Activated CD4-positive, alpha-beta T cell treated with anti-CD3 and anti-CD28 coated beads, Interleukin-2, Interleukin-4, amounts not matched to agents 100 ng/mL and 50 ng/mL, durations not matched to agents 16 hours and 8 hours (primary cell): Measurements from ENCODE around the gene NLRC5.
"Not testable (repeated sequence)": the region's sequence is repeated elsewhere in the genome, so short reads cannot be mapped to it uniquely, and the experiment has no call there.

Source experiments
- DNase-seq: peaks from one replicate; pipeline ENCODE4 v3.0.0-alpha.2; 2020; ENCODE audit warnings: low spot score

NLRC5 gene

DNA sequence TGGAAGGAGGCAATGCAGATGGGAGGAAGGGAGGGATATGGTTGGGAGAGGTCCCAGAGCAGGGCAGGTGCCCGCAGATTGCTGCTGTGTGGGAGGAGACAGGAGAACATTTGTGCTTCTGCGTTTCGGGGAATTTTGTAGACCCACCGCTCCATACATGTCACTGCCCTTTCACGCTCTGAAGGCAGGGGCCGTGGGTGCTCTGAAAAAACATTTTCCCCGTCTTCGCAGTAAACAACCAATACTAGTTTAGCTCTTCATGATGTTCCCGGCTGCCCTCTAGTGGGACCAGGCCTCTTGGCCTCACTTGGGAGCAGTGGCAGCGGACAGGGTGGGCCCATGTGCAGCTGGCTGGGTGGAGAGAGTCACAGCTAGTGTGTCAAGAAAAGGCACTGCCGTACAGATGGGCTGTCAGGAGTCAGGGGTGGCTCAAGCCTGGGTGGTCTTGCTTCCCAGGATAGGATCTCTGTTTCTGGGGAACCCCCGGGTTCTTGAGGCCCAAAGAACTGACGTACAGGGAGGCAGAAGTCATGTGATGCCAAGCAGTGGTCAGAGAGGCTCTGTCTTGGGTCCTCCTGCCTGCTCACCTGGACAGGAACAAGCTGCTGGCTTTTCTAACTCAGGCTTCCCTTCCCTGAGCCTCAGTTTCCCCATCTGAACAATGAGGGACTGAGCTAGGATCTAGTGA, 56.5 kb downstream of the NLRC5 start:
- no peak for DNase-seq

- DNase-seq = no peak
Measured at GRCh38 chr16:57048095-57048494, 58.7 kb downstream of the NLRC5 start.

- peak; percentile 43 for DNase-seq
Measured at GRCh38 chr16:57049678-57050077, 60.3 kb downstream of the NLRC5 start.

- no peak for DNase-seq
Measured at GRCh38 chr16:57051696-57052228, 62.4 kb downstream of the NLRC5 start.

GRCh38 chr16:57053206-57053605, 63.8 kb downstream of the NLRC5 start:
- DNase-seq = no peak

DNA sequence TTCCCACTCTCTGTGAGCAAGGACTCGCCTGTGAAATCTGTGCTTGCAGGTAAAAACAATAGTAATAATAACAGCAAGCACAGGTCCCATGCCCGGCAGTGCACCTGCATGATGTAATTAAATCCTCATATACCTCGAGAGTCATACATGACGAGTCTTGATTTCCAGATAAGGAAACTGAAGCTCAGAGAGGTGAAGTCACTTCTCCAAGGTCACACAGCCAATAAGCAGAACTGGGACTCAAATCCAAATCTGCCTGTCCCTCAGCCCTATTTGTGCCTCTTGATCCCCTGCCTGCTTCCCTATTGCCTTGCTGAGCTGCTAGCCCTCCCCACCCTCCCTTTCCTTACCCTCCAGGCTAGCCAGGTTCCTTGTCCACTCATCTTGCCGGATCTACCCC, 65.0 kb downstream of the NLRC5 start:
- DNase-seq = no peak

DNA sequence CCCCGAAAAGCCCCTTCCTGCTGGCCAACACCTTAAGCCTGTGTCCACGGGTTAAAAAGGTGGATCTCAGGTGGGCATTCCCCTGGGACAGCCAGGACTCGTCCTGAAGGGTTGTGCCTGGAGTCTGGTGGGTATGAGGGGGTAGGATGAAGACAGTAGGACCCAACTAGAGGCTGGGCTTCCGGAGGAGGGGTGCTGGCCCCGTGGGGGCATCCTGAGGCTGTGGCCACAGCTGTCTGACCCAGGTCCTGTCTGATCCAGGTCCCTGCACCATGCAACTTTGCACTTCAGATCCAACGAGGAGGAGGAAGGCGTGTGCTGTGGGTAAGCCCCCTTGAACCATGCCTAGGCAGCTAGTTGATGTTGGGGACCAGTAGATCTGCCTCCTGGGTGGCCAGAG, 65.4 kb downstream of the NLRC5 start:
- DNase-seq = no peak

DNA sequence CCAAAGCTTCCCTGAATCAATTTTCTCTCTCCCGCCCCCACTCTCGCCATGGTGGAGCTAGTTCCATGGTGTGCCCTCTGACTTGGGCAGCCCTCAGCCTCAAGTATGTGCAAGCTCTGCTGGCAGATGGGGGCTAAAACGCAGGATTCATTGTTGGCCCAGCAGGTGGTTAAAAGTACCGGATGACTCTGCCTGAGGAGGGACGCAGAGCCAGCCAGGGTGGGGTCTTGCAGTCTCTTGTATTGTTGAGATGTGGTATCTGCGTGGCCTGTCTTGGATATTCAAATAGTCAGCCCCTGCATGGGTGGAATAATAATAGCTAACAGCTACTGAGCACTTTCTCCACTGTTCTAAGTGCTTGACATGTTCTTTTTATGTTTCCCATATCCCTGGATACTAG, 66.3 kb downstream of the NLRC5 start:
- DNase-seq = no peak

DNA sequence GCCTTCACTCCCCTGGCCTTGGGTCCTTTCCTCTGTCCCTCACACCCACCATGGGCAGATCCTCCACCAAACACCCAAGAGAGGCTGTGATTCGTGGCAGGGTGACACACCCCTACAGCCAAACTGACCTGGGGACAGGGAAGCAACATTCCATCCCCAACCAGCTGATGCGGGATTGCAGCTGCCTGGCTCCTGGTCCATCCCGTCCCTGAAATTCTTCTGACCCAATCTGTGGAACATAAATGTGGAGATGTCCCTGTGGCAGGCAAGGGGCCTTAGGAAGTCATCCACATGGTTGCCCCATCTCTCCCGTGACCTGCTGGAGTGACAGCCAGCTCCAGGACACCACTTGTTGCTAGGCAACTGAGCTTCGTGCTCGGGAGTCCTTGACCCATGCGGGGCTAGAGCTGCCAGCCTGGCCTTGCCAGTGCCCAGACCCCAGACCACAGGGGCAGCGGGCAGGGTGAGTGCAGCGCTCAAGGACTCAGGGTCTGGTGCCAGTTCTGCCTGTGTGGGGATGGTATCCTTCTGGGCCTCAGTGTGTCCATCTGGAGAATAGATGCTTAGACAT, 69.0 kb downstream of the NLRC5 start:
- no peak for DNase-seq

DNA sequence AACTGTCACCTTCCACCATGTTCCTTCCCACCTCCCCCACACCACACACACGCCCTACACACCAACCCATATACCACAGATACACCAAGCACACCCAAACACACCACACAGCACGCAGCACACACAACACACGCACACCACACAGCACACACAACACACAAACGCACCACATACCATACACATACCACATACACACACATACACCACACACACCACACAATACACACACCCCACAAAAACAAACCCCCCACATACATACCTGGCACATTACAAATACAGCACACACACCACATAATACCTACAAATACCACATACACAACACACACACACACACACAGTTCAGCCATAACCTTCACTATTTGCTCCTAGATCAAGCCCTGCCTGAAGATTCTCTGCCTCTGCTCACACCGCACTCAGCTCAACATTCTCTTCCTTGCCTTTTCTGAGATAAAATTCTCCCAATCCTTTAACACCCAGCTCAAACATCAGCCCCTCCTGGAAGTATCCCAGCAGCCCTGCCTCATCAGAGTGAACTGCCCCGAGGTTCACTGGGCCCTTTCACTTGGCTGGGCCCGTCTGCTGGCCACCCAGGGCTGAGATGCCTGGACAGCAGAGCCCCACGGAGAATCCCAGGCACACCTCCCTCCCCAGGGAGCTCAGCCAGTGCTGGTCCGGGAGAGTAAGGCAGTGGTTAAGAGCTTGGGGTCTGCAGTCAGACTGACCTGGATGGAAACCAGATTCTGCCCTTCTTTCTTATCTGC, 71.1 kb downstream of the NLRC5 start:
- DNase-seq = no peak

GRCh38 chr16:57061084-57061905, 71.9 kb downstream of the NLRC5 start:
- DNase-seq = no peak

GRCh38 chr16:57062329-57062728, 73.0 kb downstream of the NLRC5 start:
- DNase-seq = no peak

DNA sequence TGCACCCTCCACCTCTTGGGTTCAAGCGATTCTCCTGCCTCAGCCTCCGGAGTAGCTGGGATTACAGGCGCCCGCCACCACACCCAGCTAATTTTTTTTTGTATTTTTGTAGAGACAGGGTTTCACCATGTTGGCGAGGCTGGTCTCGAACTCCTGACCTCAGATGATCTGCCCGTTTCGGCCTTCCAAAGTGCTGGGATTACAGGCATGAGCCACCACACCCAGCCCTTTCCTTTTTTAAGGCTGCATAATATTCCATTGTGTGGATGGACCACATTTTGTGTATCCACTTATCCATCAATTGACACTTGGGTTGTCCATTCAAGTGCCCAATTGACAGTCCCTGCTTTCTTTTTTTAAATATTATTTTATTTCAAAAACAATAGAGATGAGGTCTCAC, 73.8 kb downstream of the NLRC5 start:
- DNase-seq = not testable (repeated sequence)

- DNase-seq = no peak
Measured at GRCh38 chr16:57064995-57065394, 75.6 kb downstream of the NLRC5 start.

- no peak for DNase-seq
Measured at GRCh38 chr16:57066625-57067024, 77.3 kb downstream of the NLRC5 start.

GRCh38 chr16:57067347-57067746, 78.0 kb downstream of the NLRC5 start:
- DNase-seq = no peak

- DNase-seq = no peak
Measured at GRCh38 chr16:57069053-57069452, 79.7 kb downstream of the NLRC5 start.

DNA sequence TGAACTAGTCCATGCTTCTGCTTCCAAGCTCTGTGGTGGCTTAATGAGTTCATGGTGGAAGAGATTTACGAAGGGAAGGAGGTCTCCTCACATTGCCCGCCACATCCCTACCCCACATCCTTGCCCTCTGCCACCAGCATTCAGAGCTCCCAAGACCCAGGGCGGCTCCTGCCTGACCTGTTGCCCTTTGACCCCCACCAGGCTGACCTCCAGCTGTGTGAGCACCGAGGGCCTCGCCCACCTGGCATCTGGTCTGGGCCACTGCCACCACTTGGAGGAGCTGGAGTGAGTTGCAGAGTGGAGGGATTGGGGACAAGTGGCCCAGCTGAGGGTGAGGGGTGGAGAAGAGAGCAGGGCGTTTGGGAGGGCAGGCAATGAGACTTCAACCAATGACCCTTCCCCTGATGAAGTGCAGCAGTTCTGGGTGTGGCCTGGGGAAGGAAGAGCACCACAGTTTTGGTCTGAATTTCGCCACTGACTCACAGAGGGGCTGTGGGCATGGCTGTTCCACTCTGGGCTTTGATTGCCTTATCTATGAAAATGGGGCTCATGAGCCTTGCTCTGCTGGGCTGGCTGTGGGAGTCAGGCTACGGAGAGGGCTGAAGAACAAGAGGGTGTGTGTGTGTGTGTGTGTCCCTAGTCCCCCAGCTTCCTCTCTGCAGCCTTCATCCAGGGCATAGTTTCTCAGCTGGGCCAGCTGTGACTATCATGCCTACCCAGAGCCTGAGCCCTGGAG, 80.4 kb downstream of the NLRC5 start:
- no peak for DNase-seq

- DNase-seq = no peak
Measured at GRCh38 chr16:57070424-57070823, 81.1 kb downstream of the NLRC5 start.

DNA sequence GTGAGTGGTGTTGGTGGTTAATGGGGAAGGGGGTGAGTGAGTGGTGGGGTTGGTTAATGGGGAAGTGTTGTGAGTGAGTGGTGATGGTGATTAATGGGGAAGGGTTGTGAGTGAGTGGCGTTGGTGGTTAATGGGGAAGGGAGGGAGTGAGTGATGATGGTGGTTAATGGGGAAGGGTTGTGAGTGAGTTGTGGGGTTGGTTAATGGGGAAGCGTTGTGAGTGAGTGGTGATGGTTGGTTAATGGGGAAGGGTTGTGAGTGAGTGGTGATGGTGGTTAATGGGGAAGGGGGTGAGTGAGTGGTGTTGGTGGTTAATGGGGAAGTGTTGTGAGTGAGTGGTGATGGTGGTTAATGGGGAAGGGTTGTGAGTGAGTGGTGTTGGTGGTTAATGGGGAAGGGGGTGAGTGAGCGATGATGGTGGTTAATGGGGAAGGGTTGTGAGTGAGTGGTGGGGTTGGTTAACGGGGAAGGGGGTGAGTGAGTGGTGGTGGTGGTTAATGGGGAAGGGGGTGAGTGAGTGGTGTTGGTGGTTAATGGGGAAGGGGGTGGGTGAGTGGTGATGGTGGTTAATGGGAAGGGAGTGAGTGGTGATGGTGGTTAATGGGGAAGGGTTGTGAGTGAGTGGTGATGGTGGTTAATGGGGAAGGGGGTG, 81.8 kb downstream of the NLRC5 start:
- not testable (repeated sequence) for DNase-seq
